HG02759 (cell line): ENCODE results near the gene KRT71.
"Not testable (repeated sequence)": the region's sequence is repeated elsewhere in the genome, so short reads cannot be mapped to it uniquely, and the experiment has no call there.

ENCODE experiments used
- ATAC-seq: cut with Tn5 transposase; IDR thresholded peaks from one replicate; pipeline ENCODE4 v1.9.1; 2021; ENCODE audit warnings: mild to moderate bottlenecking, moderate library complexity; ENCODE audit not compliant: unreplicated experiment

The KRT71 gene

GRCh38 chr12:52552681-52553195 is at the start of gene KRT71:
Gene KRT71, minus strand, starts transcription at chr12:52553145. Its CDS starts 68 bp downstream, at chr12:52553077.
- ATAC-seq, result no peak

GRCh38 chr12:52602552-52602951 is 49.6 kb upstream of the KRT71 start:
- no peak for ATAC-seq

GRCh38 chr12:52601671-52602070 is 48.7 kb upstream of the KRT71 start:
- no peak for ATAC-seq

GRCh38 chr12:52600941-52601481 is 48.1 kb upstream of the KRT71 start, which contains the start of gene KRT72:
Gene KRT72, minus strand, starts transcription at chr12:52601463. Its CDS starts 11 bp downstream, at chr12:52601452.
- ATAC-seq, result no peak

GRCh38 chr12:52600475-52600874 is 47.5 kb upstream of the KRT71 start:
- ATAC-seq, result no peak

- no peak for ATAC-seq
Measured at GRCh38 chr12:52600071-52600470, 47.1 kb upstream of the KRT71 start.

GRCh38 chr12:52598966-52599365 is 46.0 kb upstream of the KRT71 start:
- no peak for ATAC-seq

GRCh38 chr12:52594237-52594636 is 41.3 kb upstream of the KRT71 start:
- not testable (repeated sequence) for ATAC-seq

- ATAC-seq, result no peak
Measured at GRCh38 chr12:52591521-52591920, 38.6 kb upstream of the KRT71 start.

GRCh38 chr12:52590021-52590420 is 37.1 kb upstream of the KRT71 start:
- no peak for ATAC-seq

- no peak for ATAC-seq
Measured at GRCh38 chr12:52587563-52587962, 34.6 kb upstream of the KRT71 start.

GRCh38 chr12:52585946-52586345 is 33.0 kb upstream of the KRT71 start:
- ATAC-seq, result no peak

GRCh38 chr12:52585066-52585465 is 32.1 kb upstream of the KRT71 start:
- ATAC-seq, result no peak

GRCh38 chr12:52584156-52584682 is 31.3 kb upstream of the KRT71 start:
- no peak for ATAC-seq

GRCh38 chr12:52582971-52583456 is 30.1 kb upstream of the KRT71 start:
- ATAC-seq, result peak; percentile 54

- ATAC-seq, result no peak
Measured at GRCh38 chr12:52582486-52582885, 29.5 kb upstream of the KRT71 start.

- no peak for ATAC-seq
Measured at GRCh38 chr12:52581481-52581880, 28.5 kb upstream of the KRT71 start.

GRCh38 chr12:52581066-52581465 is 28.1 kb upstream of the KRT71 start:
- ATAC-seq, result no peak

- ATAC-seq, result no peak
Measured at GRCh38 chr12:52580496-52580895, 27.6 kb upstream of the KRT71 start.

- no peak for ATAC-seq
Measured at GRCh38 chr12:52579468-52580465, 26.8 kb upstream of the KRT71 start.

- no peak for ATAC-seq
Measured at GRCh38 chr12:52578469-52578868, 25.5 kb upstream of the KRT71 start.
